GM19035 (cell line): Measurements from ENCODE around the gene IFI27.
"Not testable (repeated sequence)": the region's sequence is repeated elsewhere in the genome, so short reads cannot be mapped to it uniquely, and the experiment has no call there.

Experiments
- ATAC-seq: cut with Tn5 transposase; IDR thresholded peaks from one replicate; pipeline ENCODE4 v1.9.1; 2021; ENCODE audit not compliant: unreplicated experiment

IFI27 gene

GRCh38 chr14:94110552-94111181 is at the start of gene IFI27:
Gene IFI27 (plus strand): TSS chr14:94110736.
- no peak for ATAC-seq

GRCh38 chr14:94062344-94062940 is 48.1 kb upstream of the IFI27 start:
- no peak for ATAC-seq

- ATAC-seq, result no peak
These were observed 44.4 kb upstream of the IFI27 start for GRCh38 chr14:94066089-94066676.

GRCh38 chr14:94072076-94072475 is 38.5 kb upstream of the IFI27 start:
- not testable (repeated sequence) for ATAC-seq

GRCh38 chr14:94074534-94074933 is 36.0 kb upstream of the IFI27 start:
- ATAC-seq, result no peak

- ATAC-seq, result no peak
These were observed 35.5 kb upstream of the IFI27 start for GRCh38 chr14:94075008-94075407.

GRCh38 chr14:94077111-94077821 is 33.3 kb upstream of the IFI27 start:
- ATAC-seq, result no peak

- no peak for ATAC-seq
These were observed 32.7 kb upstream of the IFI27 start for GRCh38 chr14:94077823-94078222.

- ATAC-seq, result no peak
These were observed 30.5 kb upstream of the IFI27 start for GRCh38 chr14:94079891-94080620.

- ATAC-seq, result peak; percentile 96
These were observed 29.7 kb upstream of the IFI27 start, which contains the start of the genes DDX24 and IFI27L1 for GRCh38 chr14:94080621-94081385. Gene DDX24 (minus strand): TSS chr14:94081202. CDS start chr14:94079742, 1,460 bp downstream. Gene IFI27L1 (plus strand): TSS chr14:94081310. CDS start chr14:94096938, 15,628 bp downstream.

GRCh38 chr14:94081386-94081820 is 29.1 kb upstream of the IFI27 start:
- ATAC-seq, result peak; percentile 39

- no peak for ATAC-seq
These were observed 22.6 kb upstream of the IFI27 start for GRCh38 chr14:94087891-94088290.

- ATAC-seq, result no peak
These were observed 22.0 kb upstream of the IFI27 start for GRCh38 chr14:94088516-94088915.

GRCh38 chr14:94089479-94089878 is 21.1 kb upstream of the IFI27 start:
- ATAC-seq, result no peak

- no peak for ATAC-seq
These were observed 17.1 kb upstream of the IFI27 start for GRCh38 chr14:94093418-94093817.

- ATAC-seq, result no peak
These were observed 13.4 kb upstream of the IFI27 start for GRCh38 chr14:94097091-94097490.

GRCh38 chr14:94098326-94098992 is 12.1 kb upstream of the IFI27 start:
- no peak for ATAC-seq

GRCh38 chr14:94099006-94099405 is 11.5 kb upstream of the IFI27 start:
- no peak for ATAC-seq

- ATAC-seq, result no peak
These were observed 9.7 kb upstream of the IFI27 start for GRCh38 chr14:94100847-94101246.

- ATAC-seq, result no peak
These were observed 8.8 kb upstream of the IFI27 start for GRCh38 chr14:94101748-94102147.
